SK-N-SH (cell line): ENCODE measurements around the gene SPINK1. TPM values are rescaled to one million over a fixed set of nuclear protein-coding genes. Genes with fewer than 3 reads are reported as not detected.

Experiments used
- CTCF ChIA-PET: fragments of 300-600, 350-600 bp; formaldehyde crosslinking; extraction: SDS; loops from one replicate; lab custom pipeline; 2021; lab: Yijun Ruan, JAX
- POLR2A ChIA-PET: fragments of 350-600 bp; sonication (Branson Sonifier 250); formaldehyde crosslinking; extraction: SDS; loops from one replicate; lab custom pipeline; 2020; ENCODE audit warnings: antibody characterized with exemption, inconsistent platforms; lab: Yijun Ruan, JAX
- DNase-seq: peaks from one replicate; pipeline ENCODE4 v3.0.0; 2012
- H2AFZ ChIP-seq: fragments of 200-600 bp; sonication (generic); 2 replicates; pipeline ENCODE4 v1.8.1; 2016; ENCODE audit warnings: antibody characterized with exemption, mild to moderate bottlenecking, low read depth
- H3F3A ChIP-seq: fragments of 200-600 bp; sonication (generic); replicated peaks from 2 replicates; pipeline ENCODE3; 2016; ENCODE audit warnings: antibody characterized with exemption, mild to moderate bottlenecking; ENCODE audit not compliant: insufficient read depth
- H3K27ac ChIP-seq, 2 experiments: fragments of 200-500 bp in 1 of 2; fragments of 200-600 bp in 1 of 2; sonication (Bioruptor generic) in 1 of 2; sonication (generic), shearing (Covaris generic) in 1 of 2; 2 replicates each; pipeline versions ENCODE4 v1.5.1 to v1.6.1; 2014 to 2016; ENCODE audit warnings: low read depth in 2 of 2, inconsistent platforms in 1 of 2, low read length in 1 of 2, mild to moderate bottlenecking in 1 of 2, mixed read lengths in 1 of 2
- H3K27me3 ChIP-seq: fragments of 200-600 bp; sonication (generic), shearing (Covaris generic); 2 replicates; pipeline ENCODE4 v1.6.1; 2016; ENCODE audit warnings: mixed run types; ENCODE audit not compliant: insufficient read depth
- H3K36me3 ChIP-seq, 2 experiments: fragments of 200-500 bp in 1 of 2; fragments of 200-600 bp in 1 of 2; sonication (Bioruptor generic) in 1 of 2; sonication (generic) in 1 of 2; replicated peaks in 1 of 2; 2 replicates each; pipeline versions ENCODE3 to v1.5.1; 2014 to 2016; ENCODE audit warnings: low read length in 1 of 2, mild to moderate bottlenecking in 1 of 2; ENCODE audit not compliant: insufficient read depth in 2 of 2, control insufficient read depth in 1 of 2
- H3K4me1 ChIP-seq, 2 experiments: fragments of 200-500 bp in 1 of 2; fragments of 200-600 bp in 1 of 2; sonication (Bioruptor generic) in 1 of 2; sonication (generic), shearing (Covaris generic) in 1 of 2; 2 replicates each; pipeline versions ENCODE4 v1.5.1 to v1.6.1; 2014 to 2016; ENCODE audit warnings: low read depth in 1 of 2, low read length in 1 of 2, mixed run types in 1 of 2; ENCODE audit not compliant: insufficient read depth in 2 of 2, control insufficient read depth in 1 of 2
- H3K4me2 ChIP-seq: fragments of 200-600 bp; sonication (generic), shearing (Covaris generic); 2 replicates; pipeline ENCODE4 v1.6.1; 2017; ENCODE audit warnings: mixed run types
- H3K4me3 ChIP-seq, 2 experiments: fragments of 200-500 bp in 1 of 2; fragments of 200-600 bp in 1 of 2; sonication (Bioruptor generic) in 1 of 2; sonication (generic), shearing (Covaris generic) in 1 of 2; 2 replicates each; pipeline versions ENCODE4 v1.5.1 to v1.8.1; 2014 to 2016; ENCODE audit warnings: low read depth in 2 of 2, inconsistent platforms in 1 of 2, low read length in 1 of 2, mild to moderate bottlenecking in 1 of 2, mixed read lengths in 1 of 2, moderate library complexity in 1 of 2
- H3K79me2 ChIP-seq: fragments of 200-600 bp; sonication (generic); 2 replicates; pipeline ENCODE4 v1.8.1; 2017; ENCODE audit warnings: mild to moderate bottlenecking; ENCODE audit not compliant: insufficient read depth
- H3K9ac ChIP-seq: fragments of 200-600 bp; sonication (generic); 2 replicates; pipeline ENCODE4 v1.6.1; 2017; ENCODE audit warnings: mixed run types
- H3K9me2 ChIP-seq: fragments of 200-600 bp; sonication (generic); 2 replicates; pipeline ENCODE4 v1.6.1; 2017; ENCODE audit warnings: mixed run types
- H3K9me3 ChIP-seq: fragments of 200-600 bp; sonication (generic); 2 replicates; pipeline ENCODE4 v1.6.1; 2017; ENCODE audit warnings: mixed run types, mild to moderate bottlenecking, moderate library complexity
- H4K20me1 ChIP-seq: fragments of 200-600 bp; sonication (generic); 2 replicates; pipeline ENCODE4 v1.6.1; 2017; ENCODE audit warnings: mild to moderate bottlenecking, mixed run types; ENCODE audit not compliant: insufficient read depth
- CHD2 ChIP-seq: fragments of 150-350 bp; IDR thresholded peaks from 2 replicates; pipeline ENCODE4 v1.6.1; 2018; ENCODE audit warnings: low read length; ENCODE audit not compliant: partially characterized antibody
- EP300 ChIP-seq, 2 experiments: IDR thresholded peaks; 2 replicates each; pipeline versions ENCODE4 v1.4.0 to v1.6.1; 2012; ENCODE audit warnings: borderline replicate concordance in 1 of 2, low read depth in 1 of 2, low read length in 1 of 2
- FOXJ3 ChIP-seq: sonication (generic); formaldehyde crosslinking; IDR thresholded peaks from 2 replicates; pipeline ENCODE4 v1.5.1; 2020; ENCODE audit warnings: mild to moderate bottlenecking, missing genetic modification reagents
- FOXM1 ChIP-seq: IDR thresholded peaks from 2 replicates; pipeline ENCODE4 v1.4.0; 2012; ENCODE audit warnings: low read depth, mild to moderate bottlenecking
- GABPA ChIP-seq: IDR thresholded peaks from 2 replicates; pipeline ENCODE4 v1.4.0; 2012; ENCODE audit warnings: low read depth, mild to moderate bottlenecking
- GATA2 ChIP-seq: sonication (generic); formaldehyde crosslinking; IDR thresholded peaks from 2 replicates; pipeline ENCODE4 v1.5.0; 2020; ENCODE audit warnings: mild to moderate bottlenecking, missing genetic modification reagents
- JUND ChIP-seq: IDR thresholded peaks from 2 replicates; pipeline ENCODE4 v1.4.0; 2012
- NRF1 ChIP-seq: IDR thresholded peaks from 2 replicates; pipeline ENCODE4 v1.6.1; 2012; ENCODE audit warnings: low read depth, mild to moderate bottlenecking, low read length
- RCOR1 ChIP-seq: fragments of 150-350 bp; IDR thresholded peaks from 2 replicates; pipeline ENCODE4 v1.6.1; 2017; ENCODE audit warnings: antibody characterized with exemption, low read length
- RFX5 ChIP-seq: IDR thresholded peaks from 2 replicates; pipeline ENCODE4 v1.6.1; 2012; ENCODE audit warnings: mild to moderate bottlenecking, improper control_type of control experiment, low read length
- RXRA ChIP-seq: IDR thresholded peaks from 2 replicates; pipeline ENCODE4 v1.4.0; 2012; ENCODE audit warnings: low read depth, mild to moderate bottlenecking, borderline replicate concordance
- SMC3 ChIP-seq: IDR thresholded peaks from 2 replicates; pipeline ENCODE4 v1.6.1; 2012; ENCODE audit warnings: low read depth, low read length, improper control_type of control experiment
- TAF1 ChIP-seq: IDR thresholded peaks from 2 replicates; pipeline ENCODE4 v1.6.1; 2012; ENCODE audit warnings: low read depth, mild to moderate bottlenecking, low read length, moderate library complexity, borderline replicate concordance
- YY1 ChIP-seq: IDR thresholded peaks from 2 replicates; pipeline ENCODE4 v1.4.0; 2012; ENCODE audit warnings: low read depth, mild to moderate bottlenecking
- ZBTB33 ChIP-seq: IDR thresholded peaks from 2 replicates; pipeline ENCODE4 v1.4.0; 2012; ENCODE audit warnings: low read depth, borderline replicate concordance
- WGBS: methylation state at CpG from one replicate; pipeline ENCODE4 v1.1.6; 2017; ENCODE audit warnings: low lambda C conversion rate; 5-methylcytosine and 5-hydroxymethylcytosine counted together
- polyA plus RNA-seq, 3 experiments: library from polyadenylated mRNA; depleted of rRNA; stranded (reverse); fragments of >200 nt; gene quantifications; 2 replicates each; pipeline ENCODE4 v1.2.3, GENCODE V29; 2012
- TF ChIP-seq, protein P1 (sequence below): IDR thresholded peaks from 2 replicates; pipeline ENCODE4 v1.4.0; 2012; ENCODE audit warnings: low read depth

The SPINK1 gene
- polyA plus RNA-seq, 1 of the 3 experiments (the other 2 are of a cell fraction): not detected

GRCh38 chr5:147849226-147849625, 17.8 kb upstream of the SPINK1 start:
- TF ChIP-seq FOXM1: no peak
- no peak for TF ChIP-seq CHD2
- TF ChIP-seq YY1: no peak
- TF ChIP-seq TAF1: no peak
- TF ChIP-seq RCOR1: no peak
- no peak for TF ChIP-seq ZBTB33
- no peak for TF ChIP-seq GATA2 (CRISPR knock-in tag)
- TF ChIP-seq NRF1: no peak
- TF ChIP-seq GABPA: no peak
- no peak for TF ChIP-seq FOXJ3 (CRISPR knock-in tag)
- no peak for TF ChIP-seq RXRA
- no peak for TF ChIP-seq RFX5
- ChIA-PET CTCF (interaction anchor here (0.6 to 1.8 kb wide), 3 partner anchors 9 to 84 kb away, joined by 3 to 10 read pairs (median 3); no protein-coding TSS in a partner anchor), POLR2A (no interaction called here)
- Histone ChIP-seq H3K79me2 (no peaks in the 10 kb centered on the region), H3K4me2 (no peak overlapping the region), H3K36me3 (no peaks in the 10 kb centered on the region), H4K20me1 (no peaks in the 10 kb centered on the region), H3K27ac (no peak overlapping the region), H3K9me3 (no peaks in the 10 kb centered on the region), H3K4me1 (0 out of 4 replicates have a peak, but pooled peaks cover 0 to 9% of the 10 kb centered on the region in 2 experiments), H3K27me3 (no peaks in the 10 kb centered on the region), H3F3A (no peaks in the 10 kb centered on the region), H3K9ac (no peak overlapping the region), H3K9me2 (no peaks in the 10 kb centered on the region), H3K4me3 (no peak overlapping the region), H2AFZ (no peak overlapping the region)
- WGBS: 32% methylated on average over 2 of the region's 2 CpGs
- DNase-seq: no peak

GRCh38 chr5:147845618-147846017, 14.1 kb upstream of the SPINK1 start:
- H3K27me3 ChIP-seq: no peaks in the 10 kb centered on the region
- no peak overlapping the region for H3K27ac ChIP-seq
- no peaks in the 10 kb centered on the region for H3K9me2 ChIP-seq
- H3K36me3 ChIP-seq: no peaks in the 10 kb centered on the region
- no peaks in the 10 kb centered on the region for H3F3A ChIP-seq
- H3K4me3 ChIP-seq: no peak overlapping the region
- ChIA-PET CTCF (interaction anchor here (1.0 to 1.2 kb wide), 2 partner anchors 12 to 14 kb away, joined by 3 to 8 read pairs; no protein-coding TSS in a partner anchor), POLR2A (no interaction called here)
- no peaks in the 10 kb centered on the region for H3K9me3 ChIP-seq
- WGBS: 70% methylated on average over 4 of the region's 4 CpGs
- no peak overlapping the region for H2AFZ ChIP-seq
- H3K79me2 ChIP-seq: no peaks in the 10 kb centered on the region
- no peak overlapping the region for H3K4me2 ChIP-seq
- DNase-seq: no peak
- 0 out of 4 replicates have a peak, but pooled peaks cover 0 to 9% of the 10 kb centered on the region in 2 experiments for H3K4me1 ChIP-seq
- H4K20me1 ChIP-seq: no peaks in the 10 kb centered on the region
- no peak overlapping the region for H3K9ac ChIP-seq
- TF ChIP-seq, protein P1, sequence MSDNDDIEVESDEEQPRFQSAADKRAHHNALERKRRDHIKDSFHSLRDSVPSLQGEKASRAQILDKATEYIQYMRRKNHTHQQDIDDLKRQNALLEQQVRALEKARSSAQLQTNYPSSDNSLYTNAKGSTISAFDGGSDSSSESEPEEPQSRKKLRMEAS: no peak
- TF ChIP-seq EP300 (IDR thresholded peaks at IDR 0.05; ENCODE audit: borderline replicate concordance in 1 of 2, low read depth in 1 of 2, low read length in 1 of 2) (no peak), FOXJ3 (CRISPR knock-in tag) (no peak), RXRA (no peak), JUND (no peak), SMC3 (no peak)
- TF ChIP-seq, all 33 proteins: peak for 0
